K562 (cell line): ENCODE data around the gene SMAD3. TPM values are rescaled to one million over a fixed set of nuclear protein-coding genes. Genes with fewer than 3 reads are reported as not detected.
A peak's percentile ranks its signal among the peaks of the same experiment; 100 is the strongest.

Experiments
- ADNP ChIP-seq: fragments of 200-800 bp; sonication (Bioruptor generic); IDR thresholded peaks from 2 replicates; pipeline ENCODE4 v1.6.1; 2016; ENCODE audit warnings: missing genetic modification characterization, missing compliant biosample characterization
- ARID2 ChIP-seq: fragments of 450-650 bp; IDR thresholded peaks from 2 replicates; pipeline ENCODE4 v1.6.1; 2017; ENCODE audit warnings: antibody characterized with exemption, mild to moderate bottlenecking
- BACH1 ChIP-seq: fragments of 200-800 bp; sonication (Bioruptor generic); IDR thresholded peaks from 2 replicates; pipeline ENCODE4 v1.6.1; 2016; ENCODE audit warnings: missing genetic modification characterization, missing compliant biosample characterization
- BRD4 ChIP-seq: fragments of 200-600 bp; sonication (generic); IDR thresholded peaks from 2 replicates; pipeline ENCODE4 v1.6.1; 2017; ENCODE audit warnings: inconsistent platforms
- CUX1 ChIP-seq: fragments of 200-800 bp; sonication (Bioruptor generic); IDR thresholded peaks from 2 replicates; pipeline ENCODE4 v1.6.1; 2016; ENCODE audit warnings: missing genetic modification characterization, missing compliant biosample characterization
- ETV5 ChIP-seq: sonication (generic); formaldehyde crosslinking; IDR thresholded peaks from 2 replicates; pipeline ENCODE4 v1.4.0; 2020; ENCODE audit warnings: low read depth, mild to moderate bottlenecking, missing genetic modification reagents
- EWSR1 ChIP-seq: fragments of 450-650 bp; IDR thresholded peaks from 2 replicates; pipeline ENCODE4 v1.6.1; 2018; ENCODE audit warnings: borderline replicate concordance, mild to moderate bottlenecking, low read depth, moderate library complexity; ENCODE audit not compliant: partially characterized antibody
- FOXO4 ChIP-seq: fragments of 450-650 bp; formaldehyde crosslinking; IDR thresholded peaks from 2 replicates; pipeline ENCODE4 v1.4.0; 2020; ENCODE audit warnings: mild to moderate bottlenecking, moderate library complexity
- IRF9 ChIP-seq: fragments of 450-650 bp; IDR thresholded peaks from 2 replicates; pipeline ENCODE4 v1.6.1; 2016; ENCODE audit warnings: missing biosample characterization, missing genetic modification characterization
- MYC ChIP-seq, 2 experiments: fragments of 250-450 bp in 1 of 2; sonication (Bioruptor Pico) in 1 of 2; IDR thresholded peaks; 2 replicates each; pipeline versions ENCODE4 v1.5.1 to v1.6.1; 2012 to 2021; ENCODE audit warnings: low read depth in 2 of 2, borderline replicate concordance in 1 of 2, improper control_type of control experiment in 1 of 2, low read length in 1 of 2, mild to moderate bottlenecking in 1 of 2, moderate library complexity in 1 of 2
- NFE2 ChIP-seq: IDR thresholded peaks from 2 replicates; pipeline ENCODE4 v1.6.1; 2014; ENCODE audit warnings: antibody characterized with exemption, low read depth
- SNAPC5 ChIP-seq: fragments of 250-450 bp; sonication (Bioruptor Pico); IDR thresholded peaks from 2 replicates; pipeline ENCODE4 v1.8.0; 2021; ENCODE audit warnings: moderate library complexity, mild to moderate bottlenecking, inconsistent platforms
- SOX6 ChIP-seq: fragments of 450-650 bp; IDR thresholded peaks from 2 replicates; pipeline ENCODE4 v1.6.1; 2014; ENCODE audit warnings: mild to moderate bottlenecking
- ZBTB5 ChIP-seq: fragments of 450-650 bp; IDR thresholded peaks from 2 replicates; pipeline ENCODE4 v1.6.1; 2017; ENCODE audit warnings: antibody characterized with exemption
- ZNF324 ChIP-seq: fragments of 250-450 bp; sonication (Bioruptor Pico); IDR thresholded peaks from 2 replicates; pipeline ENCODE4 v1.4.0; 2020; ENCODE audit warnings: mild to moderate bottlenecking
- polyA plus RNA-seq, 8 experiments: library from polyadenylated mRNA; depleted of rRNA in 4 of 8; stranded (reverse) in 5 of 8; unstranded in 3 of 8; fragments of >200 nt; fragmentation: Nextera tagmentation in 2 of 8; fragmentation: Illumina TruSeq in 1 of 8; extraction: Ambion mirVana in 2 of 8; extraction: Trizol in 1 of 8; gene quantifications; 2 replicates each; pipeline versions ENCODE4 v1.2.1 to v1.2.3, GENCODE V29; 2011 to 2014; ENCODE audit warnings: inconsistent platforms in 1 of 8, missing spikeins in 1 of 8
- total RNA-seq, 7 experiments: library from RNA; depleted of rRNA in 6 of 7; stranded (reverse); fragments of >200 nt in 6 of 7; fragmentation: Illumina TruSeq in 2 of 7; extraction: Trizol in 2 of 7; gene quantifications; 2 replicates each; pipeline versions ENCODE4 v1.2.1 to v1.2.3, GENCODE V29; 2011 to 2021; ENCODE audit warnings: low replicate concordance in 1 of 7

The SMAD3 gene
- total and polyA plus RNA-seq, 9 of the 15 experiments (the other 6 are each of a cell fraction or from before 2014, with no cell fraction given), result 4.3 to 39.2 (median 11.1) TPM

DNA sequence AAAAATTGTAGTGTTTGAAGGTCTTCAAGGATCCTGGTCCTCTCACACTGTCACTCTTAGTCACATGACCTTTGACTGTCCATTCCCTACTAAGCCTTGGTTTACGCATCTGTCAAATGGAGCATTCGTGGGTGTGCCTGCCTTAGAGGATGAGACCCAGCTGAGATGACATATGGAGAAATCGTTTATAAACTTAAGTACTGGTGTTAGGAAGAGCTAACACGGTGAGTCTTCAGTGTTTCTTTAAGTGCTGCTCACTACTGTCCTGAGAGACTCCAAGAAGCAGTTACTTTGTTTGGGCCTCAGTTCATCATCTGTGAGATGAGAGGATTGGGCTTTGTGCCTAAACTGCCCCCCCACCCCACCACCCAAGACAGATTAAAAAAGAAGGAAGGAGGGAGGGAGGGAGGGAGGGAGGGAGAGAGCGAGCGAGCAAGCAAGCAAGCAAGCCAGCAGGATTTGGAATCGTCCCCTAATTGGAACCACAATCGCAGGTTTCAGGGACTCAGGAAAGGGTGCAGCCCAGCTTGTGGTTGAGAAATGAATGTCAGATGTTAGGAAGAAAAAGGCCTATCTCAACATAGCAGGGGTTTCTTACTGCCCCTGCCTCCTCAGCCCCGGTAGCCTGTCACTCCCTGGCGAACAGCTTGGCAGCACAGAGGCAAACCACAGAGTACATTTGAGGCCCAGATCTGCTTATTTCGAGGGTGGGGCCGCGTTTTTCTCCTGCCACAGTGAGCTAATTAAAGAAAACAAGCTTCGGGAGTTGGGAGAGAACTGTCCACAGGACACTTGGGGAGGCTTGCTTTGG, 32.7 kb downstream of the SMAD3 start (continued):
- no peak for TF ChIP-seq MYC (IDR thresholded peaks at IDR 0.05; ENCODE audit: low read depth, low read length)
- 0 out of 2 replicates have a peak, but pooled peaks have one; percentile 20 for TF ChIP-seq MYC (CRISPR knock-in tag; IDR thresholded peaks at IDR 0.05; ENCODE audit: borderline replicate concordance, low read depth)
- TF ChIP-seq ADNP (tag), result peak; percentile 53; the same call in 1 of the 2 replicates
- peak; percentile 15; the same call in 1 of the 2 replicates for TF ChIP-seq SOX6
- TF ChIP-seq CUX1 (CRISPR knock-in tag), result 0 out of 2 replicates have a peak, but pooled peaks have one; percentile 46
- 0 out of 2 replicates have a peak, but pooled peaks have one; percentile 18 for TF ChIP-seq BRD4
- TF ChIP-seq ZBTB5, result no peak
- TF ChIP-seq ETV5, result no peak
- TF ChIP-seq IRF9 (tag), result no peak
- no peak for TF ChIP-seq BACH1 (tag)
- no peak for TF ChIP-seq EWSR1
- no peak for TF ChIP-seq FOXO4 (CRISPR knock-in tag)
- TF ChIP-seq NFE2, result no peak
- TF ChIP-seq ARID2, result no peak
- no peak for TF ChIP-seq SNAPC5 (CRISPR knock-in tag)
- TF ChIP-seq ZNF324 (CRISPR knock-in tag), result peak; percentile 14; the same call in 1 of the 2 replicates
